B cell (primary cell): Measurements from ENCODE around the gene SMTN. TPM values are rescaled to one million over a fixed set of nuclear protein-coding genes. Genes with fewer than 3 reads are reported as not detected.

Experiments used
- ATAC-seq: fragments of 200-7000 bp; cut with Tn5 transposase; one replicate; pipeline ENCODE4 v1.10.0; 2021; ENCODE audit warnings: low read depth, mild to moderate bottlenecking, moderate number of reproducible peaks, moderate library complexity
- CTCF ChIA-PET: fragments of 350-600 bp; sonication (Branson Sonifier 250); formaldehyde crosslinking; loops from one replicate; lab custom pipeline; 2021; ENCODE audit warnings: antibody characterized with exemption, inconsistent platforms; lab: Charles Lee
- POLR2A ChIA-PET: fragments of 350-600 bp; sonication (Branson Sonifier 250); formaldehyde crosslinking; loops from one replicate; lab custom pipeline; 2021; ENCODE audit warnings: antibody characterized with exemption; lab: Charles Lee
- DNase-seq: peaks from one replicate; pipeline ENCODE4 v3.0.0; 2013
- H2AFZ ChIP-seq: 2 replicates; pipeline ENCODE4 v1.6.1; 2012; ENCODE audit warnings: mild to moderate bottlenecking, low read depth, low read length; ENCODE audit not compliant: insufficient read depth, poor library complexity, severe bottlenecking
- H3K27ac ChIP-seq, 2 donors: 1 replicate in 1 of 2; 2 replicates in 1 of 2; pipeline ENCODE4 v1.5.1; 2012 to 2013; ENCODE audit warnings: low read length in 2 of 2, mild to moderate bottlenecking in 2 of 2, moderate library complexity in 1 of 2
- H3K27me3 ChIP-seq, 4 experiments: fragments of 200-600 bp in 1 of 4; sonication (generic) in 1 of 4; replicated peaks in 1 of 4; 1 replicate in 2 of 4; 2 replicates in 2 of 4; pipeline versions ENCODE4 v1.6.1 to v1.7.0; 2013 to 2016; ENCODE audit warnings: low read length in 3 of 4, mild to moderate bottlenecking in 2 of 4, mixed read lengths in 1 of 4, moderate library complexity in 1 of 4; ENCODE audit not compliant: insufficient read depth in 4 of 4, control insufficient read depth in 3 of 4; ENCODE audit errors: control extremely low read depth in 1 of 4
- H3K36me3 ChIP-seq, 2 experiments: replicated peaks in 1 of 2; 1 replicate in 1 of 2; 2 replicates in 1 of 2; pipeline versions ENCODE4 v1.6.1 to v1.7.1; 2013; ENCODE audit warnings: low read length in 1 of 2; ENCODE audit not compliant: insufficient read depth in 2 of 2, control insufficient read depth in 1 of 2; ENCODE audit errors: control extremely low read depth in 1 of 2, extremely low read depth in 1 of 2
- H3K4me1 ChIP-seq, 2 donors: fragments of 200-600 bp in 1 of 2; sonication (generic) in 1 of 2; 1 replicate in 1 of 2; 2 replicates in 1 of 2; pipeline versions ENCODE4 v1.5.1 to v1.6.1; 2013 to 2017; ENCODE audit warnings: low read length in 2 of 2; ENCODE audit not compliant: control insufficient read depth in 2 of 2, insufficient read depth in 2 of 2
- H3K4me2 ChIP-seq: replicated peaks from 2 replicates; pipeline ENCODE3; 2012; ENCODE audit warnings: mild to moderate bottlenecking, low read depth, low read length; ENCODE audit not compliant: poor library complexity, severe bottlenecking
- H3K4me3 ChIP-seq, 5 experiments: fragments of 200-600 bp in 1 of 5; sonication (generic) in 1 of 5; 1 replicate in 3 of 5; 2 replicates in 2 of 5; pipeline versions ENCODE4 v1.5.1 to v1.7.0; 2011 to 2016; ENCODE audit warnings: low read length in 4 of 5, mild to moderate bottlenecking in 4 of 5, low read depth in 2 of 5, control low read depth in 1 of 5, moderate library complexity in 1 of 5; ENCODE audit not compliant: insufficient read depth in 1 of 5; ENCODE audit errors: control extremely low read depth in 1 of 5, extremely low read depth in 1 of 5
- H3K79me2 ChIP-seq: fragments of 200-600 bp; sonication (generic); one replicate; pipeline ENCODE4 v1.6.0; 2016; ENCODE audit warnings: low read length; ENCODE audit not compliant: control insufficient read depth, insufficient read depth
- H3K9ac ChIP-seq: fragments of 200-600 bp; sonication (generic); 2 replicates; pipeline ENCODE4 v1.6.1; 2017; ENCODE audit warnings: mild to moderate bottlenecking, low read length, moderate library complexity
- H3K9me3 ChIP-seq, 3 donors: one replicate each; pipeline versions ENCODE4 v1.6.1 to v1.7.1; 2013; ENCODE audit warnings: low read length in 2 of 3; ENCODE audit not compliant: control insufficient read depth in 2 of 3, insufficient read depth in 1 of 3; ENCODE audit errors: control extremely low read depth in 1 of 3
- H4K20me1 ChIP-seq: 2 replicates; pipeline ENCODE4 v1.6.0; 2012; ENCODE audit warnings: mild to moderate bottlenecking, low read length; ENCODE audit not compliant: insufficient read depth, control insufficient read depth, poor library complexity, severe bottlenecking
- H3K27ac Mint-ChIP-seq: one replicate; pipeline ENCODE4 v1.8.0; 2021; ENCODE audit warnings: mixed read lengths
- H3K27me3 Mint-ChIP-seq: one replicate; pipeline ENCODE4 v1.8.0; 2021; ENCODE audit warnings: mixed read lengths
- H3K4me1 Mint-ChIP-seq: one replicate; pipeline ENCODE4 v1.8.0; 2021; ENCODE audit warnings: mixed read lengths
- H3K4me3 Mint-ChIP-seq: one replicate; pipeline ENCODE4 v1.8.0; 2021; ENCODE audit warnings: mixed read lengths
- H3K9me3 Mint-ChIP-seq: one replicate; pipeline ENCODE4 v1.8.0; 2022; ENCODE audit warnings: mixed read lengths; ENCODE audit not compliant: insufficient read depth
- EZH2 ChIP-seq: IDR thresholded peaks from 2 replicates; pipeline ENCODE4 v1.6.1; 2012; ENCODE audit warnings: borderline replicate concordance, low read depth, mild to moderate bottlenecking, moderate library complexity, low read length; ENCODE audit not compliant: insufficient read depth, poor library complexity, severe bottlenecking
- WGBS: methylation state at CpG from one replicate; pipeline ENCODE4 v1.1.5; 2013; ENCODE audit warnings: missing lambda C conversion rate; ENCODE audit not compliant: insufficient coverage; 5-methylcytosine and 5-hydroxymethylcytosine counted together
- intact Hi-C: fragments of 100-400 bp; cut with micrococcal nuclease; formaldehyde crosslinking; loops from one replicate; pipeline ENCODE4 v1.10.0; 2022
- polyA plus RNA-seq: library from polyadenylated mRNA; depleted of rRNA; stranded (reverse); fragments of >200 nt; gene quantifications from 2 replicates; pipeline ENCODE4 v1.2.3, GENCODE V29; 2012
- total RNA-seq, 2 donors: library from RNA; stranded (reverse); fragments of 120-200 nt in 1 of 2; gene quantifications; 1 replicate in 1 of 2; 2 replicates in 1 of 2; pipeline versions ENCODE4 v1.2.3 to v1.2.4, GENCODE V29; 2013 to 2022
- TF ChIP-seq, protein P1 (sequence below): fragments of 200-600 bp; IDR thresholded peaks from one replicate; pipeline ENCODE4 v1.8.0; 2022; ENCODE audit warnings: antibody characterized with exemption, mild to moderate bottlenecking

Gene SMTN
- total and polyA plus RNA-seq, 2 donors (not counting 1 experiment from before 2014, with no cell fraction given), result 4.0 to 7.0 TPM

DNA sequence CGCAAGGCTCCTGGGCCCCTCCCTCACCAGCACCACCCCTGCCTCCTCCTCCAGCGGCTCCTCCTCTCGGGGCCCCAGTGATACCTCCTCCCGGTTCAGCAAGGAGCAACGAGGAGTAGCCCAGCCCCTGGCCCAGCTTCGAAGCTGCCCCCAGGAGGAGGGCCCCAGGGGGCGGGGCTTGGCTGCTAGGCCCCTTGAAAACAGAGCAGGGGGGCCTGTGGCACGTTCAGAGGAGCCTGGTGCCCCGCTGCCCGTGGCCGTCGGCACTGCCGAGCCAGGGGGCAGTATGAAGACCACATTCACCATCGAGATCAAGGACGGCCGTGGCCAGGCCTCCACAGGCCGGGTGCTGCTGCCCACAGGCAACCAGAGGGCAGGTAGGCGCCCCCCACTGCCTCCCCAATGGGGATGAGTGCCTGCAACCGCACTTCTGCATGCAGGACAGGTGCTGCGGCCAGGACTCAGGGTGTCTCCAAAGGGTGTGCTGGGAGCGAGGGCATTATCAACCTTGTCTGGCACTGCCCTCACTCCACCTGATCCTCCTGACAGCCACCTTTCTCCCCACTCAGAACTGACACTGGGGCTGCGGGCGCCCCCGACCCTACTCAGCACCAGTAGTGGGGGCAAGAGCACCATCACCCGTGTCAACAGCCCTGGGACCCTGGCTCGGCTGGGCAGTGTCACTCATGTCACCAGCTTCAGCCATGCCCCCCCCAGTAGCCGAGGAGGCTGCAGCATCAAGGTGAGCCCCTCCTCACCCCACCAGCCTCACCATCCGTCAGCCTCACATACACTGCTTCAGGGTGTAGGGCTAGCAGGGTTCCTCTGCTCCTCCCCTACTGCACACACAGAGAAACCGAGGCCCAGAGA is 10.2 kb downstream of the SMTN start:
- peaks cover 10 to 27% of the 10 kb centered on the region in 2 donors for H3K4me1 ChIP-seq
- H3K36me3 ChIP-seq, result no peaks in the 10 kb centered on the region
- Mint-ChIP-seq H3K9me3 (no peaks in the 10 kb centered on the region), H3K4me3 (no peak overlapping the region), H3K27ac (no peak overlapping the region), H3K27me3 (no peaks in the 10 kb centered on the region), H3K4me1 (peaks cover 14% of the 10 kb centered on the region)
- CTCF ChIA-PET, result interaction anchor here (1.1 to 1.4 kb wide), 2 partner anchors 57 to 141 kb away, joined by 5 to 7 read pairs; no protein-coding TSS in a partner anchor
- H3K4me3 ChIP-seq, result no peak overlapping the region
- no peaks in the 10 kb centered on the region for H3K79me2 ChIP-seq
- DNase-seq (no peak), ATAC-seq (no peak)
- H3K9ac ChIP-seq, result no peak overlapping the region
- 94% methylated on average over 29 of the region's 29 CpGs for WGBS
- no peak for TF ChIP-seq EZH2
- TF ChIP-seq, protein P1, sequence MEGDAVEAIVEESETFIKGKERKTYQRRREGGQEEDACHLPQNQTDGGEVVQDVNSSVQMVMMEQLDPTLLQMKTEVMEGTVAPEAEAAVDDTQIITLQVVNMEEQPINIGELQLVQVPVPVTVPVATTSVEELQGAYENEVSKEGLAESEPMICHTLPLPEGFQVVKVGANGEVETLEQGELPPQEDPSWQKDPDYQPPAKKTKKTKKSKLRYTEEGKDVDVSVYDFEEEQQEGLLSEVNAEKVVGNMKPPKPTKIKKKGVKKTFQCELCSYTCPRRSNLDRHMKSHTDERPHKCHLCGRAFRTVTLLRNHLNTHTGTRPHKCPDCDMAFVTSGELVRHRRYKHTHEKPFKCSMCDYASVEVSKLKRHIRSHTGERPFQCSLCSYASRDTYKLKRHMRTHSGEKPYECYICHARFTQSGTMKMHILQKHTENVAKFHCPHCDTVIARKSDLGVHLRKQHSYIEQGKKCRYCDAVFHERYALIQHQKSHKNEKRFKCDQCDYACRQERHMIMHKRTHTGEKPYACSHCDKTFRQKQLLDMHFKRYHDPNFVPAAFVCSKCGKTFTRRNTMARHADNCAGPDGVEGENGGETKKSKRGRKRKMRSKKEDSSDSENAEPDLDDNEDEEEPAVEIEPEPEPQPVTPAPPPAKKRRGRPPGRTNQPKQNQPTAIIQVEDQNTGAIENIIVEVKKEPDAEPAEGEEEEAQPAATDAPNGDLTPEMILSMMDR, result no peak
- H3K9me3 ChIP-seq, result no peaks in the 10 kb centered on the region
- no peak overlapping the region for H3K27ac ChIP-seq
- POLR2A ChIA-PET, result no interaction called here
- H2AFZ ChIP-seq, result no peak overlapping the region
- H3K27me3 ChIP-seq, result no peaks in the 10 kb centered on the region
- intact Hi-C loops, result no loop called here
- no peaks in the 10 kb centered on the region for H4K20me1 ChIP-seq
- H3K4me2 ChIP-seq, result no peak overlapping the region

DNA sequence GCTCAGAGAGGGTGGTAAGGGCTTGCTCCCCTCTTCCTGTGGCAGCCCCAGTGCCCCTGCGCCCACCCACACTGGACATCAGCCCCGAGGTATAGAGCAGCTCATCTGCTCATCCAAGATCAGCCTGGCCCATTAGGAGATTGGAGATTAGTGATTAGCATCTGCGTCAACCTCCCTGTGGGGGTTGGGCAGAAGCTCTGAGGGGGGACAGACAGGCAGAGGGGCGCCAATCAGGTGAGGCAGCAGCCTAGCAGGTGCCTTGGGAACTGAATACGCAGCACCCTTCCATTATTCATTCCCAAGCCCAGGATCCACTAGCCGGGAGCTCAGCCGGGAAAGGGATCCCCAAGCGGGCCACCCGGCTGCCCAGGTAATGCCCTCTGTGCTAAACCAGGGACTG is 11.0 kb downstream of the SMTN start:
- H3K36me3 ChIP-seq, result no peaks in the 10 kb centered on the region
- DNase-seq (no peak), ATAC-seq (no peak)
- H3K27ac ChIP-seq, result no peak overlapping the region
- H3K9me3 Mint-ChIP-seq, result no peaks in the 10 kb centered on the region
- H2AFZ ChIP-seq, result no peak overlapping the region
- H4K20me1 ChIP-seq, result no peaks in the 10 kb centered on the region
- no peaks in the 10 kb centered on the region for H3K27me3 ChIP-seq
- H3K4me1 ChIP-seq, result peaks cover 10 to 27% of the 10 kb centered on the region in 2 donors
- H3K79me2 ChIP-seq, result no peaks in the 10 kb centered on the region
- H3K9me3 ChIP-seq, result no peaks in the 10 kb centered on the region
- no peak overlapping the region for H3K9ac ChIP-seq
- no peak overlapping the region for H3K27ac Mint-ChIP-seq
- no peak overlapping the region for H3K4me2 ChIP-seq
- 90% methylated on average over 5 of the region's 9 CpGs for WGBS
- intact Hi-C loops, result no loop called here
- TF ChIP-seq, protein P1, result no peak
- TF ChIP-seq EZH2, result no peak
- ChIA-PET CTCF (no interaction called here), POLR2A (no interaction called here)
- peaks cover 14% of the 10 kb centered on the region for H3K4me1 Mint-ChIP-seq
- no peak overlapping the region for H3K4me3 Mint-ChIP-seq
- H3K4me3 ChIP-seq, result no peak overlapping the region
- H3K27me3 Mint-ChIP-seq, result no peaks in the 10 kb centered on the region
